Activated gamma-delta T cell (primary cell): Measurements from ENCODE around the gene TMEM217.

Experiments used
- DNase-seq: peaks from one replicate; lab custom pipeline; 2025; lab: John Stamatoyannopoulos, UW

The TMEM217 gene

DNA sequence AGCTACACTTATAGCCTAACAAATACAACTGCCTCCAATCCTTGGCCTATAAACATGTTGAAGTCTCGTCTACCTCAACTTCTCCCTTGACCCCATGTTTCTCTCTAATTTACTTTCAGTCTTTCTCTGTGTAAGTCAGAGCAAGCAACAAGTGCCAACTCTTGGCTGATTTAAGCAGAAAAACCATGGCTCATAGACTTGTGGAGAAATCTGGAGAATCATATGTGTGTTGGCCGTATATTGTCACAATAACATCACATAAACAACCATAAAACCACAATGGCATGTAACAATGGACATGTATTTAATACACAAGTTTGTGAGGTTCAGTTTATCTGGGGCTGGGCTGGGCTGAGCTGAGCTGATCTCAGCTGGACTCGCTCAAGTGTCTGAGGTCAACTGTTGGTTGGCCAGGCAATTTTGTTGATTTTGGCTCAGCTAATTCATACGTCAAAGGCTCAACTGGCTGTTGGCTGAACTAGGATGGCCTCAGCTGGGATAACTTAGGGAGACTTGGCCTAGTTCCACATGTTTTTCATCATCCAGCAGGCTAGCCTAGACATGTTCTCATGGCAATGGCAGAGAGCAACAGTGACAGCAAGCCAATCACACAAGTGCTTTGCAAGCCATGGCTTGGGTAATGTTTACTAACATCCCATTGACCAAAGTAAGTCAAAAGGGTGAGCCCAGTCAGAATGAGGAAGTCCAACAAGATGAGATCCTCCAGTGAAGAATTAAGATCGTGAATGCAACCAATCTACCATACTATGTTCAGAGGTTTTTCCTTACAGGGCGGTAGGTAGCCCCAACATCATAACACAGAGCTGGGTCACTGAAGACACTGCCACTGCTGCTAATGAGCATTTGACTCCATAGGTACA lies 13.3 kb downstream of the TMEM217 start:
- DNase-seq: no peak

GRCh38 chr6:37243816-37244370 lies 14.1 kb downstream of the TMEM217 start:
- DNase-seq: no peak

DNA sequence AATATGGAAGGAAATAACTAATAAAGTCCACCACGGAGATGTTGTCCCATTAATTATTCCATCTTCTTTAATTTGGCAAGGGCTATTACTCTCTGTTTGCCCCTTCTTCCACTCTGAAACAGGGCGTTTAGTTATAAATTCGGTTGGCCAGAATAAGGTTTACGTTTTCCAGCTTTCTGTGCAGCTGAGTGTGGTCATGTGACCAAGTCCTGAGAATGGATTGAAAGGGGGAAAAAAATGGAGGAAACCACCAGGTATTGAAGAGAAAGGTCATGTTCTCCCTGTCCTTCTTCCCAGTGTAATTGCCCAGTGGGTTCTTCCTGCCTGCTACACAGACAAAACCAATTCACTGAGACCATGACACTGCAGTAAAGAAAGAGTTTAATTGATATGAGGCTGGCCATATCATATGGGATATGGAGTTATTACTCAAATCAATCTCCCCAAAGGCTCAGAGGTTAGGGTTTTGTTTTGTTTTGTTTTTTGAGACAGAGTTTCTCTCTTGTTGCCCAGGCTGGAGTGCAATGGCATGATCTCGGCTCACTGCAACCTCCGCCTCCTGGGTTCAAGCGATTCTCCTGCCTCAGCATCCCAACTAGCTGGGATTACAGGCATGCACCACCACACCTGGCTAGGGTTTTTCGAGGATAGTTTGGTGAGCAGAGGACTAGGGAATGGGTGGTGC lies 14.7 kb downstream of the TMEM217 start:
- no peak for DNase-seq

DNA sequence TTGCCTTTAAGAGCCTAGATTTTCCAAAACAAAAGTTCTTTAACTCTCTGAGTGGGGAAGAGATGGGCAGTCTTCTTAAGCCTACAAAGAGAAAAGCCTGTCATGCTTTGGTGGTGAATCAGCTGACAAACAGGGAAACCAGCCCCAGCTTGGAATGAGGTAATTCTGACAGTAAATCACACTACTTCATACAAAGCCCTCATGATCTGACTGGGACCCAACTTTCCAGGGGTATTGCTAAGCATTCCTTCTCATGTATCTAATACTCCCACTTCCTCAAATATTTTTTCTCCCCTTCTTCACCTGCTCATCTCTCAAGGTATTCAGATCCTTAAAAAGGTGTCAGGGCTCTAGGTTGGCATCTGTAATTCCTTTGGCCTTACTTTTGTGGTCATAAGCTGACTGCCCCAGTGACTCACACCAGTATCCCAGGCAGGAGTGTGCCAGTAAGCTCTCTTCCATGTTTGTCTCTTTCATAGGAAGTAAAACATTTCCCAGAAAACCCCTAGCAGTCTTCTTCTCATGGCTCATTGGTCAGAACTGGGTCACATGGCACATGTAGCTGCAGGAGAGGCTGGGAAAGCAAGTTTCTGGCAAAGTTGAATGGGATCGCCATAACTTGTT lies 15.4 kb downstream of the TMEM217 start:
- no peak for DNase-seq

GRCh38 chr6:37241775-37242428 lies 16.0 kb downstream of the TMEM217 start:
- no peak for DNase-seq

- DNase-seq: no peak
Observed at GRCh38 chr6:37241131-37241530, 16.8 kb downstream of the TMEM217 start.

GRCh38 chr6:37239950-37240713 lies 17.8 kb downstream of the TMEM217 start:
- DNase-seq: no peak

- DNase-seq: no peak
Observed at GRCh38 chr6:37239526-37239925, 18.4 kb downstream of the TMEM217 start.

DNA sequence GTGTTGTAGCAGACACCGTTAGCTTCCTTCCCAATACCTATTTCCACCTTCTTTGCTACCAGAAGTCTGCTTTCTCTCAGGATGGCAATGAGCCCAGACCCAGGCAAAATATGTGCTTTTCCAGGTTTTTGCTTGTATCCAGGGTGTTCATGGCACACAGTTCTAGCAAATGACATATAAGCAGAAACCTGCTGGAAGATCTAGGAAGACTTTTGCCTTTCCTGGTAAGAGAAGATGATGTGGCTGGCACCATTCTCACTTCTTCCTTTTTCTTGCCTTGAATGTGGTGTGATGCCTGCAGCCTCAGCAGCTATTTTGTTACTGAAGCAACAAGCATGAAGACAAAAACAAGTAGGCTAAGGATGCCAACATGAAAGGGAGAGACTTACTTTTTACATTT lies 19.6 kb downstream of the TMEM217 start:
- no peak for DNase-seq

- no peak for DNase-seq
Observed at GRCh38 chr6:37237789-37238188, 20.2 kb downstream of the TMEM217 start.

DNA sequence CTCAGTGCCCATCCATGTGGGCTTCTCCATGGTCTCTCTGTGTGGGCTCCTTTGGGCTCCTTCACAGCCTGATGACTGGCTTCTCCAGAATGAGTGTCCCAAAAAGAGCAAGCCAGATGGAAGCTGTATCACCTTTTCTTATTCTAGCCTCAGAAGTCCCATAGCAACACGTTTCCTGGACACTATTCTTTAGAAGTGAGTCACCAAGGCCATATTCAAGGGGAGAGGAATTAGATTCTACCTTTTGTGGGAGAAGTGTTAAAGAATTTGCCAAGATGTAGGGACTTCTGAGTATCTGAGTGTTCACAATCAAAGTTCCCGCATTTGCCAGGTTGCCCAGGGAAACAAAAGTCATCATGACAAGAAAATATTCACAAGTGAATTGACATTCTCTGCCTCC lies 21.0 kb downstream of the TMEM217 start:
- DNase-seq: no peak

DNA sequence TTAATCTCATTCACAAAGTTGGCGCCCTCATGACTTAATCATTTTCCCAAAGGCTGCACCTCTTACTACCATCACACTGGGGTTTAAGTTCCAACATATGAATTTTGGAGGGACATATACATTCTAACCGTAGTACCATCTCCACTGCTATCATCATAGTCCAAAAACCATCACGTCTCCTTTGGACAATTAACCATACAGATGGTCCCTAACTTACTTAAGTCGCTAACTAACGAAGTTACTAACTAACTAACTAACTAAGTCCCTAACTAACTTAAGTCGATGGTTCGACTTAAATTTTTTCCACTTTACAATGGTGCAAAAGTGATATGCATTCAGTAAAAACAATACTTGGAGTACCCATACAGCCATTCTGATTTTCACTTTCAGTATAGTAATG lies 24.4 kb downstream of the TMEM217 start:
- DNase-seq: no peak

DNA sequence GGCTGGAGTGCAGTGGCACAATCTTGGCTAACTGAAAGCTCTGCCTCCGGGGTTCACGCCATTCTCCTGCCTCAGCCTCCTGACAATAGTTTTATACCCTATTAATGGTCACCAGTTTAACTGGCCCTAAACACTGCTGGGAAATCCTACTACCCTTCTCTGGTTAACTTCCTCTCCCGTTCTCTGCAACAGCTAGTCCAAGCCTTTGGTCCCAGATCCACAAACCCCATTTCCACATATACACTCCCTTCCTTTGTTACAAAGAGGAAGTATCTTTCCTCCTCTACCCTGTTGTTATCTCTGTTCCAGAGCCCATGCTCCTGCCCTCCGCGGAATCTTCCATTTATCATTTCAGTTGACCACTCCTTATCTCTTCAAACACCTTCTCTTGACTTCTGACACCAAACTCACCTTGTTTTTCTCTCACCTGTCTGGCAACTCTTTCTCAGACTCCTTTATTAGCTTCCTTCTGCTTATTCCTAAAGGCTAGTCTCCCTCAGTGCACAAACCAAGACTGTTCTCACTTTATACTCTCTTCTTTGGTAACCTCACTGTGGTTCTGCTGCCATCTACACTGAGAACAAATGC lies 25.4 kb downstream of the TMEM217 start:
- DNase-seq: no peak

DNA sequence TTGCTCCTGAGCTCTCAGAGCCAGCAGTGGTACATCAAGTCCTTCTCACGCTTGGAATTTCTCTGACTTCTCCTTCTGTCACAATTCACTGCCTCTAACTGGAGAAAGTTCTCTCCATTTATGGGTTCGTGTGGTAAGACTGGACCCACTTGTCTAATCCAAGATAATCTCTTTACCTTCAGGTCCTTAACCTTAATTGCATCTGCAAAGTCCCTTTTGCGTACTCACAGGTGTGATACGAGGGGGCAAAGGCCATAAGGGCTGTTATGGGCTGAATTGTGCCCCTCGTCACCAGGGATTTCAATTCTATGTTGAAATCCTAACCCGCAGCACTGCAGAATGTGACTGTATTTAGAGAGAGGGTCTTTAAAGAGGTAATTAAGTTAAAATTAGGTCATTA lies 27.8 kb downstream of the TMEM217 start:
- no peak for DNase-seq

- DNase-seq: no peak
Observed at GRCh38 chr6:37225350-37226169, 32.4 kb downstream of the TMEM217 start.

GRCh38 chr6:37222992-37223391 lies 35.0 kb downstream of the TMEM217 start:
- DNase-seq: no peak

- DNase-seq: no peak
Observed at GRCh38 chr6:37222125-37222967, 35.6 kb downstream of the TMEM217 start.

- no peak for DNase-seq
Observed at GRCh38 chr6:37221585-37222124, 36.3 kb downstream of the TMEM217 start.

GRCh38 chr6:37218511-37218910 lies 39.4 kb downstream of the TMEM217 start:
- DNase-seq: no peak
